ENCODE measurements around the gene NKPD1. TPM values are rescaled to one million over a fixed set of nuclear protein-coding genes. Genes with fewer than 3 reads are reported as not detected.

The NKPD1 gene
- total and polyA plus RNA-seq, 2 experiments from 2014 or later = 0.24 to 1.3 TPM

GRCh38 chr19:45146251-45146650, 14.5 kb downstream of the NKPD1 start:
- no peaks in the 10 kb centered on the region for H3K9me2 ChIP-seq (ENCODE audit: insufficient read depth)
- H4K20me1 ChIP-seq (replicated peaks; ENCODE audit: insufficient read depth) = peaks cover 3% of the 10 kb centered on the region
- no peak for ATAC-seq
- H2AFZ ChIP-seq = no peak overlapping the region
- 0 out of 2 replicates have a peak, but pooled peaks cover 3% of the 10 kb centered on the region for H3F3A ChIP-seq (replicated peaks; ENCODE audit: low read depth)
- H3K36me3 Mint-ChIP-seq (ENCODE audit: low read depth) = peaks cover 21% of the 10 kb centered on the region
- no peaks in the 10 kb centered on the region for H3K4me1 ChIP-seq (ENCODE audit: insufficient read depth)
- no peaks in the 10 kb centered on the region for H3K79me2 ChIP-seq (replicated peaks; ENCODE audit: insufficient read depth)
- no peak overlapping the region for H3K4me2 ChIP-seq
- H3K4me3 Mint-ChIP-seq = no peak overlapping the region
- DNase-seq (ENCODE audit: low spot score) = peak; percentile 36
- no peak overlapping the region for H3K27ac ChIP-seq (ENCODE audit: low read depth)
- H3K9me3 Mint-ChIP-seq = no peaks in the 10 kb centered on the region; the same call in 2 of the 3 replicates
- no peaks in the 10 kb centered on the region; the same call in 2 of the 3 replicates for H3K4me1 Mint-ChIP-seq
- peaks cover 27% of the 10 kb centered on the region for H3K27me3 Mint-ChIP-seq (ENCODE audit: insufficient read depth, low read depth, poor library complexity)
- H3K36me3 ChIP-seq (ENCODE audit: insufficient read depth) = no peaks in the 10 kb centered on the region
- no peak overlapping the region for H3K4me3 ChIP-seq
- H3K27me3 ChIP-seq (ENCODE audit: insufficient read depth) = peaks cover 4% of the 10 kb centered on the region; the same call in 1 of the 2 replicates
- H3K27ac Mint-ChIP-seq = no peak overlapping the region
- TF ChIP-seq, protein P1, sequence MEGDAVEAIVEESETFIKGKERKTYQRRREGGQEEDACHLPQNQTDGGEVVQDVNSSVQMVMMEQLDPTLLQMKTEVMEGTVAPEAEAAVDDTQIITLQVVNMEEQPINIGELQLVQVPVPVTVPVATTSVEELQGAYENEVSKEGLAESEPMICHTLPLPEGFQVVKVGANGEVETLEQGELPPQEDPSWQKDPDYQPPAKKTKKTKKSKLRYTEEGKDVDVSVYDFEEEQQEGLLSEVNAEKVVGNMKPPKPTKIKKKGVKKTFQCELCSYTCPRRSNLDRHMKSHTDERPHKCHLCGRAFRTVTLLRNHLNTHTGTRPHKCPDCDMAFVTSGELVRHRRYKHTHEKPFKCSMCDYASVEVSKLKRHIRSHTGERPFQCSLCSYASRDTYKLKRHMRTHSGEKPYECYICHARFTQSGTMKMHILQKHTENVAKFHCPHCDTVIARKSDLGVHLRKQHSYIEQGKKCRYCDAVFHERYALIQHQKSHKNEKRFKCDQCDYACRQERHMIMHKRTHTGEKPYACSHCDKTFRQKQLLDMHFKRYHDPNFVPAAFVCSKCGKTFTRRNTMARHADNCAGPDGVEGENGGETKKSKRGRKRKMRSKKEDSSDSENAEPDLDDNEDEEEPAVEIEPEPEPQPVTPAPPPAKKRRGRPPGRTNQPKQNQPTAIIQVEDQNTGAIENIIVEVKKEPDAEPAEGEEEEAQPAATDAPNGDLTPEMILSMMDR (conservative IDR thresholded peaks at IDR 0.05; ENCODE audit: low read depth in 2 of 2) = no peak
- TF ChIP-seq CREB1 (CRISPR knock-in tag; IDR thresholded peaks at IDR 0.05; ENCODE audit: low read depth) (no peak), JUNB (IDR thresholded peaks at IDR 0.05; ENCODE audit: unreplicated experiment) (no peak), ETS1 (IDR thresholded peaks at IDR 0.05) (no peak), EZH2 (IDR thresholded peaks at IDR 0.05; ENCODE audit: low read depth, unreplicated experiment) (no peak), ZNF331 (CRISPR knock-in tag; IDR thresholded peaks at IDR 0.05; ENCODE audit: low read depth) (no peak), EZH2phosphoT487 (IDR thresholded peaks at IDR 0.05; ENCODE audit: unreplicated experiment) (no peak), STAT1 (IDR thresholded peaks at IDR 0.05; ENCODE audit: unreplicated experiment) (no peak), POLR2AphosphoS5 (IDR thresholded peaks at IDR 0.05; ENCODE audit: low read depth) (no peak), NANOG (IDR thresholded peaks at IDR 0.05; ENCODE audit: borderline replicate concordance) (no peak), REST (IDR thresholded peaks at IDR 0.05; ENCODE audit: unreplicated experiment) (no peak), ZNF462 (CRISPR knock-in tag; IDR thresholded peaks at IDR 0.05) (no peak), ZNF114 (CRISPR knock-in tag; IDR thresholded peaks at IDR 0.05) (no peak)
